GM12892 (cell line): ENCODE results near the gene SERINC5.
"Not testable (repeated sequence)": the region's sequence is repeated elsewhere in the genome, so short reads cannot be mapped to it uniquely, and the experiment has no call there.

ENCODE experiments used
- DNase-seq: peaks from one replicate; pipeline ENCODE4 v3.0.0; 2011; ENCODE audit not compliant: insufficient read length
- FAIRE-seq: peaks from 2 replicates; lab custom pipeline; 2011; peaks lifted over from hg19 to GRCh38; lab: Jason Lieb, UNC
- POLR2A ChIP-seq: IDR thresholded peaks from 2 replicates; pipeline ENCODE4 v1.6.1; 2011; ENCODE audit warnings: low read depth, low read length, control low read depth
- POLR2AphosphoS5 ChIP-seq: IDR thresholded peaks from 2 replicates; pipeline ENCODE4 v1.6.1; 2011; ENCODE audit warnings: low read depth, low read length, control low read depth
- TAF1 ChIP-seq: IDR thresholded peaks from 2 replicates; pipeline ENCODE4 v1.6.1; 2011; ENCODE audit warnings: low read depth, mild to moderate bottlenecking, control low read depth, low read length, borderline replicate concordance

Gene SERINC5

DNA sequence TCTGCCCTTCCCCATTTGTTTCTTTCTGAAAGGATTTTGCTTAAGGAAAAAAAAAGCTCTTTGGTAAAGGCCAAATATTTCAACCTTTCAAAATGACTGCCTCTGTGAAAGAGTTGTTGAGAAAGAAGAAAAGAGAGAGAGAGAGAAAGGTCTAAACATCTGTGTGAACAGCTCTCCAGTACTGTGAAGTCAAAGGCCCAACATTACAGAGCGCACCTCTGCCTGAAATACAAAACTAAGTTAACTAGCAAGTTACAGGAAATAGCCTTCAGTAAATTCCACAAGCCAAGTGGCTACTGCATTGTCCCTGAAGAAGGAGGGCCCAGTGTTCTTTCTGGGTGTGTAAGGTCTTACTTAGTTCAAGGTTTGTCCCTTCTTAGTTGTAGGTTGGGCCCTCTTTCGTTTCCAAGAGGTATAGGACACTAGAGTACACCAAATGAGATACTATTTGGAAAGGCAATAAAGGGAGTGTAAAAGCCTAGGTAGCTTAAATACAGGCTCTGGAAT lies 116.3 kb downstream of the SERINC5 start:
- no peak for DNase-seq
- FAIRE-seq: no peak
- no peak for TF ChIP-seq TAF1
- TF ChIP-seq POLR2A: no peak
- no peak for TF ChIP-seq POLR2AphosphoS5

DNA sequence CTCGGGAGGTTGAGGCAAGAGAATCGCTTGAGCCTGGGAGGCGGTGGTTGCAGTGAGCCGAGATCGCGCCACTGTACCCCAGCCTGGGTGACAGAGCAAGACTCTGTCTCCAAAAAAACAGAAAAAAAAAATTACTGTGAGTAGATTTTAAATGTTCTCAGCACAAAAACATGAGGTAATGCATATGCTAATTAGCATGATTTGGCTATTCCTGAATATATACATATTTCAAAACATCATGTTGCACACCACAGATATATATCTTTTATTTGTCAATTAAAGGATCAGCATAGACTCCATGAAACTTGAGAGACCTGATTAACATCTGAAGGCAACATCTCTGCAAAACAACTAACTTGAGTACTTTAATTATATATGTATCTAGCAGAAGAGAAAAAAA lies 117.4 kb downstream of the SERINC5 start:
- no peak for DNase-seq
- no peak for TF ChIP-seq TAF1
- FAIRE-seq: no peak

DNA sequence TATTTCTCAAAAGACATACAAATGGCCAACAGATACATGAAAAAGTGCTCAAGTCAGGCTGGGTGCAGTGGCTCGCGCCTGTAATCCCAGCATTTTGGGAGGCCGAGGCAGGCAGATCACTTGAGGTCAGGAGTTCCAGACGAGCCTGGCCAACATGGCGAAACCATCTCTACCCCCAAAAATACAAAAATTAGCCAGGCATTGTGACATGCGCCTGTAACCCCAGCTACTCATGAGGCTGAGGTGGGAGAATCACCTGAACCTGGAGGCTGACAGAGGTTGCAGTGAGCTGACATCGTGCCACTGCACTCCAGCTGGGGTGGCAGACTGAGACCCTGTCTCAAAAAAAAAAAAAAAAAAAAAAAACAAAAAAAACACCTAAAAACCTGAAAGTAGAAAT lies 119.0 kb downstream of the SERINC5 start:
- not testable (repeated sequence) for DNase-seq, FAIRE-seq

- no peak for FAIRE-seq
- no peak for DNase-seq
- TF ChIP-seq POLR2AphosphoS5 (no peak), POLR2A (no peak), TAF1 (no peak)
Measured at GRCh38 chr5:80134876-80135275, 121.0 kb downstream of the SERINC5 start.

DNA sequence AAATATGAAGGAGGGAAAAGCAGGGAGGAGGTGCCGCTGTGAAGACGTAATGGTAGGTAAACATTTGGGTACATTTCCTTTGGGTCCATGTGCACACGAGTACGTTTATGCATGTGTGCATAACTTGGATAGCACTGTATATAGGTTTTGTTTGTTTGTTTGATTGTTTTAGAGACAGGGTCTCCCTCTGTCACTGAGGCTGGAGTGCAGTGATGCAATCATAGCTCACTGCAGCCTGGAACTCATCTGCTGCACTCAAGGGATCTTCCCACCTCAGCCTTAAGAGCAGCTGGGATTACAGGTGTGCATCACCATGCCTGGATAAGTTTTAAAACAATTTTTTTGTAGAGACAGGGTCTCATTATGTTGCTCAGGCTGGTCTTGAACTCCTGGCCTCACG lies 126.7 kb downstream of the SERINC5 start:
- FAIRE-seq (no peak), DNase-seq (no peak)
- TF ChIP-seq POLR2AphosphoS5: no peak
- no peak for TF ChIP-seq POLR2A
- TF ChIP-seq TAF1: no peak

DNA sequence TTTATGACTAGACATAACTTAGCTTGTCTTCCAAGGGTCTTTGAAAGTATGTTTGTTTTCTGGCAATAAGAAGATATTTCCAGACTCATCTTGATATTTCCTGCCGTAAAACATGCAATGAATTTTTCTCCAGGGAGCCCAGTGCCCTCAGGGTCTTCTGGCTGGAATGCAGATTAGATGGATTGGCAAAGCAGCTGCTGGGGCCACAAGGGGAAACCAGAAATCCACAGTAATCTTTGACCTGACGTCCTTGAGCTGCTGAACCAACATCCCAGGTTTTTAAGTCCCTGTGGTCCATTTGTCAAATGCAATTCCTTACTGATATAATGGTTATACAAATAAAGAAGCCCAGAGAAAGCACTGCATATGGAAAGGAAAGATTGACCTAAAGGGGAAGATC lies 127.7 kb downstream of the SERINC5 start:
- DNase-seq (no peak), FAIRE-seq (no peak)
- TF ChIP-seq TAF1 (no peak), POLR2AphosphoS5 (no peak), POLR2A (no peak)

GRCh38 chr5:80127116-80127552 lies 128.7 kb downstream of the SERINC5 start:
- FAIRE-seq (peak; percentile 61), DNase-seq (no peak)
- TF ChIP-seq POLR2AphosphoS5: no peak
- TF ChIP-seq POLR2A: no peak

DNA sequence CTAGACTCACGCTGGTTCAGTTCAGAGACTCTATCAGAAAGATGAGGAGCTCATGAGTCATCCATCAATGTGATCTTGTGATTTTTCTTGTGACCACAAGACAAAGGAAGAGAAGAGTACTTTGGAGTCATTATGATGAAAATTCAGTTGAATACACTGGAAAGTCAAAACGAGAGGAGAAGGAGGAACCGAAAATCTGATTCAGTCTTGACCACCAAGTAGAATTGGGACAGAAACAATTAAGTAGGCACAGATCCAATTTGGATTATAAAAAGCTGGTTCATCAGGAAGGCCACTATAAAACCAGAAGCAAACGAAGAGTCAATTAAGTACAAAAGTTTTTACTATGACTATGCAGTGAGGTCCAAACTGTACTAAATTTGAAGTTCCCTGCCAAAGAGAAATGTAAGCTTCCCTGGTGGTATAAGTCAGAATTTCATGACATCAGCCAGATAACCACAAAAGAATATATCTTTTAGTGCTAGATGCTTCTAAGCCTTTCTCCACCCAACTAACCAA lies 129.8 kb downstream of the SERINC5 start:
- no peak for DNase-seq
- no peak for TF ChIP-seq TAF1
- no peak for FAIRE-seq

GRCh38 chr5:80125022-80125961 lies 130.6 kb downstream of the SERINC5 start:
- DNase-seq: no peak
- peak; percentile 90 for FAIRE-seq
- TF ChIP-seq POLR2AphosphoS5 (no peak), POLR2A (no peak), TAF1 (no peak)

DNA sequence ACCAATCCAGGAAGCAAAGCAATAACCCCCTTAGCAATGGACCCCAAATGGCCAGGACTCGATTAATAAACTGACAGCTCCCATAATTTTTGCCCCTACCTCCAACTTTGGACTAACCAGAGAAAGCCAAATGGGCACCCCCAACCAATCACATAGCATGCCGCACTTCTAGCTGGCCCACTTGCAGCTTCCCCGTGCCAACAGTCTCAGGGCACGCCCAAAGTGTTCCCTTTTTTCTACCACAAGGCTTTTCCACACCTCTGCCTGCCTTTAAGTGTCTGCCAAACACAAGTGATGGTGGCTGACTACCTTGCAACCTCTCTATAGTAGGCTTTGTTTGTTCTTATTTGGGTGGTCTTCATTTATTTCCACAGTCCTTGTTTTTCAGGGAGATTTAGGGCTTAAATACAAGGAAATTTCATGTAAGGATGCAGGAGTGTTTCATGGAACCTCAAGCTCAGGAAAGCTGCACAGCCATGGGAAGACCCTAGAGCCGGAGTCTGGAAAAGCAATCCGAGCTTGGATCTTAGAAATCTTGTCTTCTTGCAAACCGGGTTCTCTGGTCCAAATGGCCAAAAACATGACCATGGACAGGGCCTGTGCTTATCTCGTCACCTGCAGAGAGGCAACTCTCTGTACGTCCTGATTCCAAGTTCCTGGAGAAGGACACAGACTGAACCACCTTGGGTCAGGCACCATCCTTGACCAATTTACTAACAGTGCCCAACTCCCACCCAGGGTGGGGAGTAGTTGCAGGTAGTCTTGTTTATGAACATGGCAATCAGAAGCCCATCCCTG lies 131.5 kb downstream of the SERINC5 start:
- DNase-seq (no peak), FAIRE-seq (peak; percentile 77)
- TF ChIP-seq POLR2AphosphoS5 (no peak), POLR2A (no peak), TAF1 (no peak)

- DNase-seq (no peak), FAIRE-seq (no peak)
- TF ChIP-seq TAF1 (no peak), POLR2AphosphoS5 (no peak), POLR2A (no peak)
Measured at GRCh38 chr5:80122579-80122978, 133.3 kb downstream of the SERINC5 start.

DNA sequence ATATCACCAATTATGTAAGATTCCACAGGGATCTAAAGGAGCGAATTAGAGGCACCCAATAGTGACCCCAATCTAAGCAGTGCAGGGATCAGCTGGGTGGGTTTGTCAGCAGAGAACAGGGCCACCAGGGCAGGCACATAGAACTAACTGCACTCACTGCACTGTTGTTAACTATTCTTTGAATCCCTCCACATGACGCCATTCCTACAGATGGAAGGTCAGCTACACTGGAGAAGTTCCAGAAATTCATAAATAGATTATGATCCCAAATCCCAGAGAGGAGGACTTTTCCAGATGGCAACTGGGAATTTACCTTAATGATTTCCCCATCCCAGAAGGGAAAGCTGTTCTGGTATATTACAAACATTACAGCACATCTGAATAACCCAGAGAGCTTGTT lies 136.5 kb downstream of the SERINC5 start:
- no peak for TF ChIP-seq TAF1
- no peak for TF ChIP-seq POLR2AphosphoS5
- no peak for TF ChIP-seq POLR2A
- DNase-seq: no peak
- FAIRE-seq: peak; percentile 30
